Peyer's patch (tissue), 4 donors: Measurements from ENCODE around the gene CADPS2.

Experiments used
- CTCF ChIP-seq, 6 experiments: fragments of 450-650 bp in 4 of 6; fragments of 200-600 bp in 2 of 6; sonication (generic) in 1 of 6; IDR thresholded peaks; one replicate each; pipeline ENCODE4 v1.5.1; 2017 to 2019; ENCODE audit warnings: antibody characterized with exemption in 6 of 6, mild to moderate bottlenecking in 3 of 6, moderate library complexity in 1 of 6
- POLR2A ChIP-seq, 2 donors: fragments of 450-650 bp; IDR thresholded peaks; one replicate each; pipeline ENCODE4 v1.5.1; 2017; ENCODE audit warnings: antibody characterized with exemption in 2 of 2, mild to moderate bottlenecking in 2 of 2, moderate library complexity in 2 of 2

- no peak for TF ChIP-seq CTCF (IDR thresholded peaks at IDR 0.05)
- TF ChIP-seq POLR2A (IDR thresholded peaks at IDR 0.05), result no peak
These were observed 16.7 kb upstream of the CADPS2 start for GRCh38 chr7:122902751-122903495.
